AG09319 (cell line): ENCODE results near the gene CTNNA1.

Experiments used
- DNase-seq: peaks from one replicate; pipeline ENCODE4 v3.0.0-alpha.2; 2010; ENCODE audit warnings: low read depth; ENCODE audit errors: extremely low read depth
- CTCF ChIP-seq: IDR thresholded peaks from 2 replicates; pipeline ENCODE4 v1.5.1; 2011; ENCODE audit warnings: low read depth, mild to moderate bottlenecking, inconsistent platforms, low read length, moderate library complexity

CTNNA1 gene

DNA sequence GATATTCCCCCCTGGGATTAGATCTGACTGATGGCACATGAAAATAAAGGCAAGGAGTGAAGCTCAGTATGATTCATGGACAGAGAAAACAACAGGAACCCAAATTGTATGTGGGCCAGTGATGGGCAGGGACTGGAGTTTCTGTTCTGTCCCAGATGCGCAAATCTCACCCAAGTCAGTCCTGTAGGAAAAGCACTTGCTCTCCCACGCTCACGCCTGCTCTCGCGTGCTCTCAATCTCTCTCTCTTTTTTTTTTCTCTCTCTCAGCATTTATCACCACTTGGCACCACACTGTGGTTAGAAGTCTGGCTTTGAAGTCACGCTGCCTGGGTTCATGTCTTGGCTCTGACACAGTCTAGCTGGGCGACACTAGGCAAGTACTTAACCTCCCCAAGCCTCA is 228.4 kb downstream of the CTNNA1 start:
- no peak for DNase-seq
- no peak for TF ChIP-seq CTCF

- DNase-seq: no peak
- TF ChIP-seq CTCF: no peak
These were observed 230.8 kb downstream of the CTNNA1 start for GRCh38 chr5:138983984-138984383.
